ENCODE measurements around the gene FTSJ3. TPM values are rescaled to one million over a fixed set of nuclear protein-coding genes. Genes with fewer than 3 reads are reported as not detected.

The FTSJ3 gene
- total RNA-seq, 1 donor from 2014 or later = 53.1 TPM

DNA sequence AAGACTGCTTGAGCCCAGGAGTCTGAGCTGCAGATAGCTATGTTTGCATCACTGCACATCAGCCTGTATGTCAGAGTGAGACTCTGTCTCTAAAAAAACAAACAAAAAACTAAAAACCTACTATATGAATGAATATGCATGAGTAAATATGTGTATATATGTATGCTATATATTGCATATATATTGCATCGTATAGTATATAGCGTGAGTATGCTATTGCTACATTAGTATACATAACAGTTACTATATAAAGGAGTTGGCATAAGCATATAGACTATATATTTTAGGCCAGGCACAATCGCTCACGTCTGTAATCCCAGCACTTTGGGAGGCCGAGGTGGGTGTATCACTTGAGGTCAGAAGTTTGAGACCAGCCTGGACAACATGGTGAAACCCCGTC is 37.4 kb downstream of the FTSJ3 start:
- no peak for DNase-seq (ENCODE audit: low read depth in 2 of 2)

DNA sequence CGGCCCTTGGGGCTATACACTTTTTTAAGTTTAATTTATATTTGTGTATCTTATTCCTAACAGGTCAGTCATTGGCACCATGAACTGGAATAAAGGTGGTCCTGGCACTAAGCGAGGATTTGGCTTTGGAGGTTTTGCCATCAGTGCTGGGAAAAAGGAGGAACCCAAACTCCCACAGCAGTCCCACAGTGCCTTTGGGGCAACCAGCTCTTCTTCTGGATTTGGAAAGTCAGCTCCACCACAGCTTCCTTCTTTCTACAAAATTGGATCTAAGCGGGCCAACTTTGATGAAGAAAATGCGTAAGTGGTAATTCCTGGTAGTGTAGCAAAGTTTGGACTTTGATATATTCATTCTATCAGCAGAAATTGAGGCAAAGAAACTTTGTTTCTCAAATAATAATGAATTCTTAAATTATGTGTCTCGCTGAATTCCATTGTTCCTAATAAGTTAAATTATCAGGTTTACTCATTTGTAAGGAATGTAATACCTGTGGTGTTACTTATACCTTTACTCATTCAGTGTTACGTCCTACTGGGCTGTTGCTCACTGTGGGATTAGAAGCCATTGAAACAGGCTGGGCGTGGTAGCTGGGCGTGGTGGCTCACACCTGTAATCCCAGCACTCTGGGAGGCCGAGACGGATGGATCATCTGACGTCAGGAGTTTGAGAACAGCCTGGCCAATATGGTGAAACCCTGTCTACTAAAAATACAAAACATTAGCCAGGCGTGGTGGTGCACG is 40.3 kb downstream of the FTSJ3 start:
- no peak for DNase-seq (ENCODE audit: low read depth in 2 of 2)

DNA sequence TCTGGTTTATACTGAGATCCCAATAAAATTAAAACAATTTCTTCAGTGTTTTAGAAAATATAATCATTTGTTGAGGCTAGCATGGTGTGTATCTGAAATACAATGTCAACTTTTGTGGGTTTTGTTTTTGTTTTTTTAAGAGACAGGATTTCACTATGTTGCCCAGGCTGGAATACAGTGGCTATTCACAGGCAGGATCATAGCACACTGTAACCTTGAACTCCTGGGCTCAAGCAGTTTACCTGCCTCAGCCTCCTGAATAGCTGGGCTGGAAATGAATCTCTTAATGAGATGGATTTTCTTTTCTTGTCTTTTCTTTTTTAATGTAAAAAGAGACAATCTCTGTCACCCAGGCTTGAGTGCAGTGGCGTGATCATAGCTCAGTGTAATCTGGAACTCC is 41.3 kb downstream of the FTSJ3 start:
- no peak for DNase-seq (ENCODE audit: low read depth in 2 of 2)

DNA sequence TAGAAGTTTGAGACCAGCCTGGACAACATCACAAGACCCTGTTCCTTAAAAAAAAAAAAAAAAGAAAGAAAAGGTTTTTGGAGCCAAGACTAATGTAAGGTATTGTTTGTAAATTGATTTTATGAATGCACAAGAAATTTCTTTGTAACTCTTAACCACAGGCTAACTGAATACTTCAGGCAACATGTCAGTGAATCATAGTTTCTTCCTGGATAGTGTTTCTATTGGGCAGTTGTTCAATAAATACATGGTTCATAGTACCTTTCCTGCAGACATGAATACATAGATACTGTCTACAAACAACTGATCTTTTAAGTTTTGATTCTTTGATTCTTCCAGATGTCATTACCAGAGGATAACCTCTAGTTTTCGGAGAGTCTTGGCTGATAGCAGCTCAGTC is 41.9 kb downstream of the FTSJ3 start:
- peak in 1 of 2 donors; percentile 57 for DNase-seq (ENCODE audit: low read depth in 2 of 2)

DNA sequence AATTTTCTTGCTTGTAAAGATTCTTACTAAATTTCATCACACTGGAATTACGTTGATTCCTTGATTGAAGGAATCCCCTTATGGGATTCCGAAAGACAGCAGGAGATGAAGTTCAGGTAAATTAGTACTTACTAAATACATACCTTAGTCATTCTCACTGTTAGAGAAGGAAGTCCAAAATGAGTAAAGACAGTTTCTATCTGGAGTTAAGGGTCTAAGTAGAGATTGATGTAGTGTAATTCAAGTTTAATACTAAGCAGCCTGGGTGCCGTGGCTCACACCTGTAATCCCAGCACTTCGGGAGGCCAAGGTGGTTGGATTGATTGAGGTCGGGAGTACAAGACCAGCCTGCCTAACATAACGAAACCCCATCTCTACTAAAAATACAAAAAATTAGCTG is 43.9 kb downstream of the FTSJ3 start:
- DNase-seq (ENCODE audit: low read depth in 2 of 2) = no peak

DNA sequence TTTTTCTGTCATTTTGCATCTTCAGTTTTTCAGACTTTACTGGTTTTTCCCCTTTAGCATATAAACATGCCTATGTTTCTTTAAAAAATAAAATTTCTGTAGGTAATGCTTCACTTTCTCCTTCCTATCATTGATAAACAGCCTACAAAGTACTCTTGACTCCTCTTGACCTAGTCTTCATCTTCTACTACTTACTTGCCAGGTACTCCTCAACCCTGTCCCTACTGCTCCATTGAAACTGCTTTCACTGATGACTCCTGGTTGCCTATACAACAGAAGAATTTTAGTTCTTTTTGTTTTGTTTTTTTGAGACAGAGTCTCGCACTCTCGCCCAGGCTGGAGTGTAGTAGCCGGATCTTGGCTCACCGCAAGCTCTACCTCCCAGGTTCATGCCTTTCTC is 46.5 kb downstream of the FTSJ3 start:
- DNase-seq (ENCODE audit: low read depth in 2 of 2) = no peak

DNA sequence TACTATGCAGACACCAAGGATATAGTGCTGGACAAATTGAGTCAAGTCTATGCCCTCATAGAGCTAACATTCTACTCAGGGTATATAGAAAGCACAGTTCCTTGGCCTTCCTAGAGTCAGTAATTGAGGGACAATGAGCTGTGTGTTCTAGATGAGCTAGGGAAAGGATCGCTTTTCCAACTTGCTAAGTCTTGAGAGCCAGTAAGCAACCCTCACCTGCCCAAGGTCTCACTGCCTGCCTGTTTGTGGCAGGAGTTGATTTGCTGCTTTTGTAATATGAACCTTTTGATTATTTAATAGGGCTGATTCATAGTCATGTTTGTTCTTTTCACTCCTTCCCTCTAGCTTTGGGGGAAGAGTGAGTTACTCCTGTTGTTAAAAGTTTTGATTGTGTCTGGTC is 47.0 kb downstream of the FTSJ3 start:
- peak in 1 of 2 donors; percentile 27 for DNase-seq (ENCODE audit: low read depth in 2 of 2)

DNA sequence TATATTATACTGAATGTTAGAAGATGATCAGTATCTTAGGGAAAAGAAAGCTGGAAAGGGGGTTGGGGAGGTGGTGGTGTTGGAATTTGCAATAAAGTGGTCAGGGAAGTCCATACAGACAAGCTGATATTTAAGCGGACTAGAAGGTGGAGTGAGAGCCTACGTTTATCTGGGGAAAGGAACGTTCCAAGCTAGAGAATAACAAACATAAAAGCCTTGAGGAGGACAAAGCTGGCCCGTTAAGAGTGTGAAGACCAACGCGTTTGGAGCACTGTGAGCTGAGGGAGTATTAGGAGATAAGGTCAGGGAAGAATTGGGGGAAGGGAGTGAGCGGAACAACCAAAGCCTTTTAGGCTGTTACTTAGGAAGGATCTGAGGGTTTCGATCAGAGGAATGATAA is 52.0 kb downstream of the FTSJ3 start:
- peak in 1 of 2 donors; percentile 7 for DNase-seq (ENCODE audit: low read depth in 2 of 2)

DNA sequence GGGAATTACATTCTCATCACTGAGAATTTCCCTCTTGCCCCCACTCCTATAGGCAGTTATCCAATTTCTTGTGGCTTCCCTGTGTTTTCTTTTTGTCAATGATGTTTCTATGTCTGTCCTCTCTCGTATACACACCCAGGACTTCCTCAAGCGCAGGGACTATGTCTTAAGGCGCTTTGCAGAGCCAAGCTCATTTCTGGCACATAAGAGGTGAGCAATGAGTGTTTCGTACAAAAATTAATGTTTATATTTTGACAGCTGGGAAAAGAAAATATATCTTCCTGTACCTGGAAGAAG is 52.5 kb downstream of the FTSJ3 start:
- peak in 1 of 2 donors; percentile 16 for DNase-seq (ENCODE audit: low read depth in 2 of 2)

DNA sequence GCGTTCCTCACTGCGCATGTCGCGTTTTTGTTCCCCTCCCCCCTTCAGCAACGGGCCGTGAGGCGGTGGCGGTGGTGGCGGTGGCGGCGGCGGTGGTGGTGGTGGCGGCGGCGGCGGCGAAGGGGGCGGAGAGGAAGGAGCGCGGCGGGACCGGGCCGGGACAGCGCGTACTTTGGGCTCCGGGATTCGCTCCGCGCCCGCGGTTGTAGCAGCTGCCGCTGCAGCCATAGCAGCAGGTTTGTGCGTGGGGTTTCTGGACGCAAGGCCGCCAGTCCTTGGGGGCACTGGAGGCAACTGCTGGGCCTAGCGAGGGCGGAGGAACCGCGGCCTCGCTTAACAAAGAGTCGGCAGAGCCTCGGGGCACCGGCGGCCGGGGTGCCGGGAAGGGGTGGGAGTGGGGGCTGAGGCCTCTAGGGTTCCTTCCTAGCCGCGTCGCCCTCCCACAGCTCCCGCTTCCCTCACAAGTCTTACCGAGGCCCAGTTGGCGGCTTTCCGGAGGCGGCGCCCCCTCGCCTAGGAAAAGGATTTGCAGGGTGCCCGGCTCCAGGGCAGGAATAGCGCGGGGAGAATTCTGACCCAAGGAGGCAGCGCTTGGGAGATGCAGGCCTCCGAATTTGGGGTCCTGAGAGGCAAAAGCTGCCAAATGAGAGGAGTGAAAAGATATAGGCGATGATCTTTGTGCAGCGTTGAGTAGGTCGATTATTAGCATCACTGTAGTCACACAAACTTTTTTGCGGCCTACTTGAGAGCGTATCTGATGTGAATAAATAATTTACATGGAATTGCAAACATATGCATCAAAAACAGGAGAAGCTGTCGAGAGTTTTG is 53.1 kb downstream of the FTSJ3 start, which contains the start of gene DDX42:
Gene DDX42 (plus strand): TSS at position 30 of the 828 bp plus-strand sequence. CDS start 12,880 bp downstream, outside the sequence.
- DNase-seq (ENCODE audit: low read depth in 2 of 2) = peak; percentile 3 to 71

DNA sequence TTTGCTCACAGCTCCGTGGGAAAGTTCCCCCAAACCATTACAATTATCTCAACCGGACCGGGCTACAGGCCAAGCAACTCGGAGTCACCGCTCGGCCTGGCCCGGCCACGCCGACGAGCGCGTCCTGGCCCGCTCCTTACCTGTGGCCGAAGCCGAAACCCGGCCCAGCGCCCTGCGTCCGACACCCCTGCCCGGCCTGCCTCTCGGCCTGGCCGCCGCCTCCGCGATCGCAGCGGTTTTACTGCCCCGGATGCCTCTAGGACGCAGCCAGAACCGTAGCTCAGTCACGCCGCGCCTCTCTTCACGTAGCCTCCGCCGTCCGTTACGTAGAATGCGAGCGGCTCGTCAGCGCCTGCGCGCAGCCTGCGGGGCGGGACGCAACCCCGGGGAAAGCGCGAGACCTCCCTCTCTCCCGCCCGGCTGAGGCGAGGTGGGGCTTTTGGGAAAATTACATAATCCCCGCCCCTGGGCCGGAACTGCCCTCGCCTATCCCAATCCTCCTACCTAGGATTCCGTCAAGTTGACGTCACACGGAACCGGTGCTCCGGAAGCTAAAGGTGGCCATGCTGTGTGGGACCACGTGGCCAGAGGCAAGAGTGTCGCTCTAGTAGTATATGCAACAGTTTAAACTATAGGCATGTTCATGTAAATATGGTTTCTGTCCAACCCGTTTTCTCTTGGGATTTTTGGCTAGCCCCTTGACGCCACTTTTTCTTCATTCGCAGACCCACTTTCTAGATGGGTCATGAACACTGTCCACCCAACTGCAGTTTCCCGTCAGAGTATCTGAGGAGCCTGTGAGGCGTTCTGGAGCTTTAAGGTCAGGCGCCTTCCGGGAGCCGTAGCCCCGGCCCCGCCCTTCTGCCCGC is 54.0 kb downstream of the FTSJ3 start, which contains the start of gene CCDC47:
Gene CCDC47 (minus strand): TSS at position 326 of the 869 bp plus-strand sequence. CDS start 7,422 bp downstream, outside the sequence.
- DNase-seq (ENCODE audit: low read depth in 2 of 2) = peak; percentile 99 to 100

DNA sequence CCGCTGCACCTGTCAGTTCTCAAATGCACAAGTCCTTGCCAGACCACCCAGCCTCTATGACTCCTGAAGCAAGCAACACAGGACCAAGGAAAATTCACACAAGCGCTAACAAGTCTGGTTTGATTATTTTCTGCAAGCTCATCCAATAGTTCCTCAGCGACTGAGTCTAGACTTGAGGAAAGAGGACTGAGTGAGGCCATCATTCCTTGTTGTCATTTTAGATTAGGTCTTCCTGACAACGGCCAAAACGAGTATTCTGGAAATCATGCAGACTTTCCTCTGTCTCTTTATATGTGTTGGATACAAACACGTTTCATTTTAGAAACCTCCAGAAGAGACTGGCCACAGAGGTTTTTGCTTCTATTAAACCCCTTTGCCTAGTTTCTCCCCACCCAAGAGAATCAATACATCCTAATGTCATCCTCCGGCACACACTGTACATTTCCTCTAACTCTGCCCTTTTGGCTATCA is 54.6 kb downstream of the FTSJ3 start:
- peak; percentile 3 to 48 for DNase-seq (ENCODE audit: low read depth in 2 of 2)

Other genes with a start within 250 kb of the FTSJ3 start
- gene TACO1, start 226.8 kb downstream of the FTSJ3 start, total RNA-seq = 14.8 TPM in 2 replicates
- 73.8 and 113 TPM in 2 replicates for gene MAP3K3, start 205.2 kb downstream of the FTSJ3 start, total RNA-seq
- 18.0 and 51.6 TPM in 2 replicates for gene LIMD2, start 127.5 kb downstream of the FTSJ3 start, total RNA-seq
- 19.6 and 34.6 TPM in 2 replicates for gene STRADA, start 85.9 kb downstream of the FTSJ3 start, total RNA-seq
- 65.2 and 98.9 TPM in 2 replicates for gene CCDC47, start 54.1 kb downstream of the FTSJ3 start, total RNA-seq
- 36.1 and 61.3 TPM in 2 replicates for gene DDX42, start 53.5 kb downstream of the FTSJ3 start, total RNA-seq
- 66.0 and 84.6 TPM in 2 replicates for gene PSMC5, start 232 bp downstream of the FTSJ3 start, total RNA-seq
- gene SMARCD2, start 15.0 kb upstream of the FTSJ3 start, total RNA-seq = 59.7 and 62.8 TPM in 2 replicates
- not detected in 2 replicates for gene CSH2, start 46.0 kb upstream of the FTSJ3 start, total RNA-seq
- gene GH2, start 54.3 kb upstream of the FTSJ3 start, total RNA-seq = not detected in 2 replicates
- not detected in 2 replicates for gene CSH1, start 68.9 kb upstream of the FTSJ3 start, total RNA-seq
- not detected in 2 replicates for gene CSHL1, start 83.6 kb upstream of the FTSJ3 start, total RNA-seq
- not detected in 2 replicates for gene GH1, start 91.2 kb upstream of the FTSJ3 start, total RNA-seq
- 0.51 and 3.0 TPM in 2 replicates for gene CD79B, start 104.7 kb upstream of the FTSJ3 start, total RNA-seq
- gene SCN4A, start 145.3 kb upstream of the FTSJ3 start, total RNA-seq = 0.13 TPM in 1 of 2 replicates, not detected in the other
- 0.51 and 0.76 TPM in 2 replicates for gene PRR29, start 170.7 kb upstream of the FTSJ3 start, total RNA-seq
- 220 and 251 TPM in 2 replicates for gene ICAM2, start 193.0 kb upstream of the FTSJ3 start, total RNA-seq

All from dermis microvascular lymphatic vessel endothelial cell (primary cell).